Astrocyte of the hippocampus (primary cell): ENCODE results near the gene ESPL1.
A peak's percentile ranks its signal among the peaks of the same experiment; 100 is the strongest.

Source experiments
- DNase-seq: peaks from one replicate; pipeline ENCODE4 v3.0.0; 2011; ENCODE audit warnings: low read depth, low spot score

Gene ESPL1

DNA sequence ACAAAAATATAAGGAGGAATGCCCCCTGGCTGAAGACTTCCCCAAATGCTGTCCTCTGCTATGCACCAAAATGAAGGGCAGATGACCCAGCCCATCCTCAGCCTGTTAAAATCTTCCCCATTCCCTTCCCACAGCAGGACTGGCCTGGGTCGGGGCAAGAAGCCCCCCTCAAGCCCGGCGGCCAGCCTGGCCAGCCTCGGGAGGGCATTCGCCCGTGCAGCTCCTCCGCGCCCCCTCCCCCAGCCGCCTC, 36.5 kb upstream of the ESPL1 start:
- DNase-seq: no peak

DNA sequence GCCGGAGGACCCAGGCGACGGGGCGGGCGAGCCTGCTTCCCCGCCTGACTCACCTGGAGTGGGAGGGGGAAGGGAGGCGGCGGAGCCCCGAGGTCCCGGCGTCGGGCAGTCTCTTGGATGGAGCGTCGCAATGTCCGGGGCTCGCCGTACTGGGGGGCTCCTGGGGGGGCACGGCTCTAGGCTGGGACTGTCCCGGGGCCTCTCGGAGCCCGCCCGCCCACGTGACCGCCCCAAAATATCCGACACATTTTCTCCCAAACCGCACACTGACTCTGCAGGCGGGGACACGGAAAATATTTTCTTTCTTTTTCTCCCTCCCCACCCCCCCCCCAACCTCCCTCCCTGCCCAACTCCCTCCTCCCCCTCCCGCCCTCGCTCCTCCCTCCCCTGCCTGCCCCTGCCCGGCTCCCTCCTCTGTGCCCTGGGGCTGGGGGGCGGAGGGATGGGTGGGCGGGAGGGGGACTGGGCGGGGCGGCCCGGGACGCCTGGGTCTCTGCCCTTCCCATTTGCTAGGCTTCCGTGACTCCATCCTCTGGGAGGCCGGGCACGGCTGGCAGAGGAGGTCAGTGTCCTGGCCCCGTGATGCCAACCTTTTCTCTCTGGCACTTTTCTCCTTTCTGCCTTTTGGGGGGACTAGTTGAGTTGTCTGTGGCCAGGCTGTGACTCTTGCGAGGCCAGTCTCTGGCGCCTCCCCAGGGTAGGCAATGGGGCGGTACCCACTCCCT, 36.0 kb upstream of the ESPL1 start, which contains the start of gene RARG:
Gene RARG, minus strand, starts transcription at position 289 of the 725 bp plus-strand sequence. CDS start 4,664 bp downstream, outside the sequence.
- DNase-seq: peak; percentile 81

GRCh38 chr12:53232646-53233461, 35.2 kb upstream of the ESPL1 start:
- peak; percentile 59 for DNase-seq

GRCh38 chr12:53233671-53234121, 34.4 kb upstream of the ESPL1 start:
- DNase-seq: no peak

GRCh38 chr12:53234271-53234914, 33.7 kb upstream of the ESPL1 start:
- DNase-seq: peak; percentile 36

DNA sequence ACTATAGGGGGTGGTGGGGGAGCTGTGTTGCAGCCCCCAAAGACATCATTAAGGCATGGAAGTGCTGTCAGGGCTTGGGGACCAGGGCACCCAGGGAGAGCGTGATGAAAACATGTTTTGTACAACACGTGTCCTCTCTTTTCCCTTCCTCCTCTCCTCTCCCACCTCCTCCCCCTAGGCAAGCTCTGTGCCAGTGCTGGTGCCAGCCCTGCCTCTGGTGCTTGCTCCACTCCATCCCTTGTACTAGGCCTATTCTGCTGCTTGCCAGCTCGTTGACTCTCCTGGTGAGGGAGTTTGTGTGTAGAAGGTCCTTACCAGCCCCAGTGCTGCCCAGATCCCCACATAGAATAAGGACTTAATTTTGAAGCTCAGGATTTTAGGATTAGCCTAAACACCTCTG, 32.9 kb upstream of the ESPL1 start:
- DNase-seq: no peak

- no peak for DNase-seq
Observed at GRCh38 chr12:53235742-53236442, 32.2 kb upstream of the ESPL1 start.

GRCh38 chr12:53236443-53237111, 31.5 kb upstream of the ESPL1 start:
- DNase-seq: no peak

GRCh38 chr12:53239643-53240258, 28.3 kb upstream of the ESPL1 start:
- no peak for DNase-seq

DNA sequence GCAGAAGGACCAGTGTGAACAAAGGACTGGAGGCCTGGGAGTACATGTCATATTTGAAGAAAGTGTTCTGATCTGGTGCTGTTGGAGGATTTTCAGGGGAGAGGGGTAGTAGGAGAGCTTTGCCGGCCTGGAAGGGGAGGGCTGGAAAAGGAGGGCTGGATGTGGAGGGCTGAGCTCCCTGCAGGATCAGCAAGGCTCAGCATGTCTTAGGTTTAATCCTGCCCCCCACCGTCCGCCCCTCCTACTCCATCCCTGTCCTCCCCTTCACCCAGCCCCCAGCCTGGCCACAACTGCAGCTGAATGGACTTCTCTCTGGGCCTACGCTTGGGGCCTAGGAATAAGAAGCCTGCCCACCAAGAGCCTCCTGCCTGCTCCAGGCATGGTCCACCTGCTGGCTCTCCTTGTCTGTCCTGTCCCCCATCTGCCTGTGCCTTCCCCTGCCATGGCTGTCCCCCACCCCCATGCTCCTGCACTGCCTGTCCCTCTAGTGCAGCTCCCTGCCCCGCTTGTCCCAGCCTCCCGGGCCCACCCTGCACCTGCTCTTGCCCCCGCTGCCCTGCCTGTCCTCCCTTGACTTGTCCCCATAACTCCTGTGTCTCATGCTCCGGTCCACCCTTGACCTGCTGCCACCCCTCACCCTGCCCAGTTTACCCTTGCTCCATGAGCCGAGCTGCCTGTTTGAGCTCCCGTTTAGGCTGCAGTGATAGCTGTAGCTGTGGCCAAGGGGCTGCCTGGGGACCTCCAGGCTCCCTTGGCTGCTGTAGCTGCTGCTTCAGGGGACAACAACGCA, 26.3 kb upstream of the ESPL1 start:
- no peak for DNase-seq

GRCh38 chr12:53244337-53244736, 23.8 kb upstream of the ESPL1 start:
- DNase-seq: no peak

DNA sequence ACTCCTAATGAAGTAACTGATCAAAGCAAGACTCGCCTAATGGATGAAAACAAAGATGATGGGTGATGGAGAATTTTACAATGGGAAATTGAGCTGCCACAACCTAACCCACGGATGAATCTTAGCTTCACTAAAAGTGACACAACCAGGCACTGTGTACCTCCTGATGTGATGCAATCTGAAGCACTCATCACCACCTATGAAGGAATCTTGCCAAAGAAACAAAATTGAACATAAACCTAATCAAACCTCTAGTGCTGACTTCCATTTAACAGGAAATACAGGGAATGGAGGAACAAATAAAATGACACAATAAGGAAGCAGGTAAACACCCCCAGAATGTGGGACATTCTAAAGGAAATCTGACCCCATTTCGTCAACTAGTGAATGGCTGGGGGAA, 22.8 kb upstream of the ESPL1 start:
- no peak for DNase-seq

GRCh38 chr12:53251477-53252348, 16.4 kb upstream of the ESPL1 start:
- DNase-seq: peak; percentile 90

GRCh38 chr12:53252349-53252916, 15.7 kb upstream of the ESPL1 start:
- DNase-seq: no peak

- no peak for DNase-seq
Observed at GRCh38 chr12:53253298-53253697, 14.8 kb upstream of the ESPL1 start.

GRCh38 chr12:53254816-53255545, 13.1 kb upstream of the ESPL1 start:
- no peak for DNase-seq

DNA sequence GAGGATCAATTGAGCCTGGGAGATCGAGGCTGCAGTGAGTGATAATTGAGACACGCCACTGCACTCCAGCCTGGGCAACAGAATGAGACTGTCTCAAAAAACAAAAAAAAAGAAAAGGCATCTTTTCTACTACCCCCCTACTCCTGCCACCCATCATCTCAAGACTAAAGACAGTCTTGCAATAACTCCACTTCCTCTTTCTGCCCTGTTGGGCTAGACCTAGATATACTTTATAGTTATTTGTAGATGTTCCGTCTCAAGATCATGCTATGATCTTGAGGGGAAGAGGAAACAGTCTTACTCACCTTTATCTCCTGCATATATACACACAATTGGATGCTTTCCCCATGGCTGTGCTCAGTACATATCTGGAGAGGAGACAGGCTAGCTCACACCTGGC, 12.1 kb upstream of the ESPL1 start:
- DNase-seq: no peak
